MM.1S (cell line): ENCODE data around the gene FLRT2.

Experiments
- DNase-seq: peaks from one replicate; pipeline ENCODE4 v3.0.0-alpha.2; 2015
- H2AFZ ChIP-seq: fragments of 300-600 bp; sonication (generic); 2 replicates; pipeline ENCODE4 v1.6.0; 2016; ENCODE audit warnings: antibody characterized with exemption, low read length
- H3F3A ChIP-seq: fragments of 300-600 bp; sonication (generic); 2 replicates; pipeline ENCODE4 v1.6.1; 2016; ENCODE audit warnings: mild to moderate bottlenecking, antibody characterized with exemption, low read length, moderate library complexity, mixed read lengths; ENCODE audit not compliant: insufficient read depth
- H3K27ac ChIP-seq: fragments of 300-600 bp; sonication (generic); 2 replicates; pipeline ENCODE4 v1.5.1; 2016; ENCODE audit warnings: mild to moderate bottlenecking, low read length
- H3K27me3 ChIP-seq: fragments of 300-600 bp; sonication (generic); replicated peaks from 2 replicates; pipeline ENCODE4 v1.6.0; 2016; ENCODE audit warnings: low read length; ENCODE audit not compliant: insufficient read depth
- H3K36me3 ChIP-seq: fragments of 300-600 bp; sonication (generic); replicated peaks from 2 replicates; pipeline ENCODE4 v1.6.1; 2016; ENCODE audit warnings: mild to moderate bottlenecking, low read length, mixed read lengths; ENCODE audit not compliant: insufficient read depth
- H3K4me1 ChIP-seq: fragments of 300-600 bp; sonication (generic); 2 replicates; pipeline ENCODE4 v1.6.1; 2016; ENCODE audit warnings: low read length, mixed read lengths
- H3K4me2 ChIP-seq: fragments of 300-600 bp; sonication (generic); 2 replicates; pipeline ENCODE4 v1.6.0; 2016; ENCODE audit warnings: low read depth, low read length
- H3K4me3 ChIP-seq: fragments of 300-600 bp; sonication (generic); 2 replicates; pipeline ENCODE4 v1.5.1; 2016; ENCODE audit warnings: low read length, mixed read lengths
- H3K79me2 ChIP-seq: fragments of 300-600 bp; sonication (generic); 2 replicates; pipeline ENCODE4 v1.6.1; 2016; ENCODE audit warnings: mixed run types, low read length, mixed read lengths
- H3K9ac ChIP-seq: fragments of 300-600 bp; sonication (generic); 2 replicates; pipeline ENCODE4 v1.6.1; 2016; ENCODE audit warnings: low read length, mixed read lengths
- H3K9me2 ChIP-seq: fragments of 300-600 bp; sonication (generic); replicated peaks from 2 replicates; pipeline ENCODE4 v1.6.1; 2016; ENCODE audit warnings: mild to moderate bottlenecking, low read length, mixed read lengths; ENCODE audit not compliant: insufficient read depth
- H3K9me3 ChIP-seq: fragments of 300-600 bp; sonication (generic); replicated peaks from 2 replicates; pipeline ENCODE4 v1.6.1; 2016; ENCODE audit warnings: mild to moderate bottlenecking, low read length, mixed read lengths; ENCODE audit not compliant: insufficient read depth
- H4K20me1 ChIP-seq: fragments of 300-600 bp; sonication (generic); 2 replicates; pipeline ENCODE4 v1.6.1; 2016; ENCODE audit warnings: mild to moderate bottlenecking, low read length, moderate library complexity, mixed read lengths; ENCODE audit not compliant: insufficient read depth
- EZH2 ChIP-seq: fragments of 300-600 bp; sonication (generic); optimal IDR thresholded peaks from 2 replicates; pipeline ENCODE3; 2017; ENCODE audit warnings: low read depth, mild to moderate bottlenecking, antibody characterized with exemption, low read length, mixed read lengths
- EZH2phosphoT487 ChIP-seq: fragments of 300-600 bp; sonication (generic); IDR thresholded peaks from 2 replicates; pipeline ENCODE4 v1.6.1; 2018; ENCODE audit warnings: antibody characterized with exemption, low read length
- TF ChIP-seq, protein P1 (sequence below): fragments of 300-600 bp; sonication (generic); IDR thresholded peaks from 2 replicates; pipeline ENCODE4 v1.5.1; 2016; ENCODE audit warnings: antibody characterized with exemption, low read length, mixed read lengths

The FLRT2 gene

DNA sequence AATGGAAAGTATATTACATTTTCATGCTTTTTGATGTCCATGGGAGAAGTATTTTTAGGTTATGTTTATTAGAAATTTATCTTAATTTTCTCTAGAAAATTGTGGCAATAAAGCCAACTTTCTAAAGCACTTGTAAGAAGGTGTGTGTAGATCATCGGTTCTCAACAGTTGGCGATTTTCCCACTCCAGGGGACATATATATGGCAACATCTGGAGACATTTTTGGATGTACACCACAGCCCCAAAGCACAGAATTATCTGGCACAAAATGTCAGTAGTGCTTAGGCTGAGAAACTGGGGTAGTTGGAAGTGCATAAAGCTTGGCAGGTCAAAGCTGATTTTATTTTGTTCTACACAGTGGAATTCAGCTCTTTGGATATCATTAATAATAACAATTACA lies 86.9 kb downstream of the FLRT2 start:
- Histone ChIP-seq H3K9ac (no peak overlapping the region), H3K27ac (no peak overlapping the region), H3F3A (no peaks in the 10 kb centered on the region), H3K4me1 (no peaks in the 10 kb centered on the region), H3K9me3 (no peaks in the 10 kb centered on the region), H3K4me2 (no peak overlapping the region), H3K79me2 (no peaks in the 10 kb centered on the region), H3K4me3 (no peak overlapping the region), H4K20me1 (no peaks in the 10 kb centered on the region), H3K36me3 (no peaks in the 10 kb centered on the region), H3K27me3 (no peaks in the 10 kb centered on the region), H2AFZ (no peak overlapping the region), H3K9me2 (no peaks in the 10 kb centered on the region)
- DNase-seq, result no peak
- no peak for TF ChIP-seq EZH2
- TF ChIP-seq EZH2phosphoT487, result no peak
- TF ChIP-seq, protein P1, sequence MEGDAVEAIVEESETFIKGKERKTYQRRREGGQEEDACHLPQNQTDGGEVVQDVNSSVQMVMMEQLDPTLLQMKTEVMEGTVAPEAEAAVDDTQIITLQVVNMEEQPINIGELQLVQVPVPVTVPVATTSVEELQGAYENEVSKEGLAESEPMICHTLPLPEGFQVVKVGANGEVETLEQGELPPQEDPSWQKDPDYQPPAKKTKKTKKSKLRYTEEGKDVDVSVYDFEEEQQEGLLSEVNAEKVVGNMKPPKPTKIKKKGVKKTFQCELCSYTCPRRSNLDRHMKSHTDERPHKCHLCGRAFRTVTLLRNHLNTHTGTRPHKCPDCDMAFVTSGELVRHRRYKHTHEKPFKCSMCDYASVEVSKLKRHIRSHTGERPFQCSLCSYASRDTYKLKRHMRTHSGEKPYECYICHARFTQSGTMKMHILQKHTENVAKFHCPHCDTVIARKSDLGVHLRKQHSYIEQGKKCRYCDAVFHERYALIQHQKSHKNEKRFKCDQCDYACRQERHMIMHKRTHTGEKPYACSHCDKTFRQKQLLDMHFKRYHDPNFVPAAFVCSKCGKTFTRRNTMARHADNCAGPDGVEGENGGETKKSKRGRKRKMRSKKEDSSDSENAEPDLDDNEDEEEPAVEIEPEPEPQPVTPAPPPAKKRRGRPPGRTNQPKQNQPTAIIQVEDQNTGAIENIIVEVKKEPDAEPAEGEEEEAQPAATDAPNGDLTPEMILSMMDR, result no peak

DNA sequence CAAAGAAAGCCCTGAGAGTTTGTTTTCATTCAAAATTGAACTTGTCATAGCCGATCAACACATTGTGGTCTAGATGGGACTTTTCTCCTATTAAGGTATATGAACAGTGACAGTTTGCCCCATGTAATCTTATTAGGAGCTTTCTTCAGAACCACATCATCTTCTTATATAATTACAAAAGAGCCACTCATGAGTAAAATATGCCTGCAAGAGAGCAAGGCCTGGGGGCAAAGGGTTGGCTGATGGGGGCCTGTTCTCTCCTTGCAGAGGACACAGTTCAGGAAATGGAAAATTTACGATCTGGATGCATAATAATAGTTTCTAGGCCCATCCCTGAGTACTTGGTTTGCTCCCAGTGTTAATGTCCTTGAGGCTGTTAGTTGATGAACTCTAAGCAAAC lies 87.8 kb downstream of the FLRT2 start:
- no peak for DNase-seq
- no peaks in the 10 kb centered on the region for H3K27me3 ChIP-seq
- no peaks in the 10 kb centered on the region for H3K9me3 ChIP-seq
- H3K4me3 ChIP-seq, result no peak overlapping the region
- H4K20me1 ChIP-seq, result no peaks in the 10 kb centered on the region
- H3F3A ChIP-seq, result no peaks in the 10 kb centered on the region
- H3K79me2 ChIP-seq, result no peaks in the 10 kb centered on the region
- H3K27ac ChIP-seq, result no peak overlapping the region
- no peaks in the 10 kb centered on the region for H3K4me1 ChIP-seq
- TF ChIP-seq, protein P1, result no peak
- TF ChIP-seq EZH2phosphoT487 (no peak), EZH2 (no peak)
- H3K4me2 ChIP-seq, result no peak overlapping the region
- no peak overlapping the region for H2AFZ ChIP-seq
- H3K9ac ChIP-seq, result no peak overlapping the region
- H3K36me3 ChIP-seq, result no peaks in the 10 kb centered on the region
- H3K9me2 ChIP-seq, result no peaks in the 10 kb centered on the region

DNA sequence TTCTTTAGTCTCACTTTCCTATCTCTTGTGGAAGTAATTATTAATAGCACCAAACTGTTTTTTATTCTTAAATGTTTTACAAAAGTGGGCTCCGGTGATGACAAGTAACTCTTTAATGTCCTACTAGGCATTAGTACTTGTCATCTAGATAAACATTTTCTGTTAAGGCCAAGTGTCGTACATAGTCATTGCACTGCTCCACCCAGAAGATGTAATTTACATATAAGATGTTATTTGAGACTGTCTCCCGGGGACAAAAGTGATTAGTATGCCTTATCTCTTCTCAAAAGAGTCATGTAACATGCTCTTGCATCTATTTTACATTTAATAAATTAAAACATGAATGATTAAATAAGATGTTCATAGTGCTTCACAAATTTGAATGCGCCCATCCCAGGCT lies 88.4 kb downstream of the FLRT2 start:
- H2AFZ ChIP-seq, result no peak overlapping the region
- no peaks in the 10 kb centered on the region for H3K27me3 ChIP-seq
- no peaks in the 10 kb centered on the region for H3K9me3 ChIP-seq
- H3K36me3 ChIP-seq, result no peaks in the 10 kb centered on the region
- H3F3A ChIP-seq, result no peaks in the 10 kb centered on the region
- no peak for DNase-seq
- H3K27ac ChIP-seq, result no peak overlapping the region
- H3K79me2 ChIP-seq, result no peaks in the 10 kb centered on the region
- H4K20me1 ChIP-seq, result no peaks in the 10 kb centered on the region
- H3K9me2 ChIP-seq, result no peaks in the 10 kb centered on the region
- no peak overlapping the region for H3K4me3 ChIP-seq
- TF ChIP-seq EZH2 (no peak), EZH2phosphoT487 (no peak)
- TF ChIP-seq, protein P1, result no peak
- H3K9ac ChIP-seq, result no peak overlapping the region
- no peak overlapping the region for H3K4me2 ChIP-seq
- no peaks in the 10 kb centered on the region for H3K4me1 ChIP-seq
